ACC112 (cell line): Measurements from ENCODE around the gene ESRRA.

Experiments
- H2AFZ ChIP-seq: fragments of 200-600 bp; sonication (generic); one replicate; pipeline ENCODE4 v1.6.0; 2017; ENCODE audit warnings: antibody characterized with exemption, low read length; ENCODE audit not compliant: unreplicated experiment
- H3K27ac ChIP-seq: fragments of 200-600 bp; sonication (generic); 2 replicates; pipeline ENCODE4 v1.5.1; 2014; ENCODE audit warnings: low read depth, mild to moderate bottlenecking, antibody characterized with exemption, low read length, moderate library complexity
- H3K27me3 ChIP-seq: fragments of 200-600 bp; sonication (generic); 2 replicates; pipeline ENCODE4 v1.6.1; 2014; ENCODE audit warnings: mild to moderate bottlenecking, antibody characterized with exemption, low read length, moderate library complexity, mixed read lengths; ENCODE audit not compliant: insufficient read depth
- H3K36me3 ChIP-seq: fragments of 200-600 bp; sonication (generic); 2 replicates; pipeline ENCODE4 v1.6.1; 2016; ENCODE audit warnings: mild to moderate bottlenecking, antibody characterized with exemption, low read length, moderate library complexity, mixed read lengths; ENCODE audit not compliant: insufficient read depth
- H3K4me1 ChIP-seq: fragments of 200-600 bp; sonication (generic); one replicate; pipeline ENCODE4 v1.6.1; 2016; ENCODE audit warnings: low read length, mixed read lengths; ENCODE audit not compliant: insufficient read depth, unreplicated experiment, control insufficient read depth
- H3K4me3 ChIP-seq: fragments of 200-600 bp; sonication (generic); 2 replicates; pipeline ENCODE4 v1.5.1; 2014; ENCODE audit warnings: mild to moderate bottlenecking, low read depth, low read length
- H3K79me2 ChIP-seq: fragments of 200-600 bp; sonication (generic); one replicate; pipeline ENCODE4 v1.6.0; 2016; ENCODE audit warnings: low read length; ENCODE audit not compliant: control insufficient read depth, unreplicated experiment, insufficient read depth

The ESRRA gene

GRCh38 chr11:64275841-64276240 is 29.5 kb upstream of the ESRRA start:
- no peak overlapping the region for H3K4me3 ChIP-seq
- H3K4me1 ChIP-seq: peaks cover 11% of the 10 kb centered on the region
- peaks cover 6% of the 10 kb centered on the region for H3K79me2 ChIP-seq
- no peak overlapping the region for H2AFZ ChIP-seq
- no peaks in the 10 kb centered on the region for H3K27me3 ChIP-seq
- H3K27ac ChIP-seq: no peak overlapping the region
- no peaks in the 10 kb centered on the region for H3K36me3 ChIP-seq

GRCh38 chr11:64276653-64277431 is 28.5 kb upstream of the ESRRA start:
- Histone ChIP-seq H3K27ac (no peak overlapping the region), H3K79me2 (peaks cover 6% of the 10 kb centered on the region), H3K36me3 (no peaks in the 10 kb centered on the region), H3K4me3 (no peak overlapping the region), H2AFZ (no peak overlapping the region), H3K27me3 (no peaks in the 10 kb centered on the region), H3K4me1 (peaks cover 11% of the 10 kb centered on the region)

- H2AFZ ChIP-seq: no peak overlapping the region
These were observed 26.6 kb upstream of the ESRRA start for GRCh38 chr11:64278576-64279190.

GRCh38 chr11:64281957-64282770 is 23.2 kb upstream of the ESRRA start:
- Histone ChIP-seq H2AFZ (no peak overlapping the region), H3K4me3 (no peak overlapping the region), H3K4me1 (no peaks in the 10 kb centered on the region), H3K79me2 (peaks cover 12% of the 10 kb centered on the region), H3K36me3 (no peaks in the 10 kb centered on the region), H3K27ac (no peak overlapping the region), H3K27me3 (no peaks in the 10 kb centered on the region)

More at GRCh38 chr11:64278576-64279190, 26.6 kb upstream of the ESRRA start:
- Histone ChIP-seq H3K36me3 (no peaks in the 10 kb centered on the region), H3K27me3 (no peaks in the 10 kb centered on the region), H3K4me1 (peaks cover 6% of the 10 kb centered on the region), H3K4me3 (no peak overlapping the region), H3K79me2 (peaks cover 6% of the 10 kb centered on the region), H3K27ac (no peak overlapping the region)

GRCh38 chr11:64283092-64283491 is 22.2 kb upstream of the ESRRA start:
- H3K27me3 ChIP-seq: no peaks in the 10 kb centered on the region
- no peak overlapping the region for H3K27ac ChIP-seq
- H3K79me2 ChIP-seq: peaks cover 12% of the 10 kb centered on the region
- no peak overlapping the region for H2AFZ ChIP-seq
- no peaks in the 10 kb centered on the region for H3K36me3 ChIP-seq
- peak overlapping the region; percentile 49; the same call in 1 of the 2 replicates for H3K4me3 ChIP-seq
- H3K4me1 ChIP-seq: no peaks in the 10 kb centered on the region

GRCh38 chr11:64284048-64284961 is 21.0 kb upstream of the ESRRA start, which contains the start of gene BAD:
TSS of gene BAD (minus strand) at chr11:64284665. CDS start at chr11:64284368, 297 bp downstream.
- H3K4me3 ChIP-seq: peak within 1 kb of the TSS; percentile 82
- H3K79me2 ChIP-seq: peaks cover 12% of the 10 kb centered on the region
- H3K4me1 ChIP-seq: no peaks in the 10 kb centered on the region
- H3K36me3 ChIP-seq: no peaks in the 10 kb centered on the region
- peak within 1 kb of the TSS; percentile 92 for H3K27ac ChIP-seq
- no peaks in the 10 kb centered on the region for H3K27me3 ChIP-seq
- H2AFZ ChIP-seq: peak within 1 kb of the TSS; percentile 58

GRCh38 chr11:64284962-64285884 is 20.1 kb upstream of the ESRRA start, which contains the start of gene GPR137:
TSS of gene GPR137 (plus strand) at chr11:64285848. CDS start at chr11:64286525, 677 bp downstream.
- H2AFZ ChIP-seq: peak within 1 kb of the TSS; percentile 57
- H3K4me3 ChIP-seq: peak within 1 kb of the TSS; percentile 82
- no peaks in the 10 kb centered on the region for H3K27me3 ChIP-seq
- peak within 1 kb of the TSS; percentile 92 for H3K27ac ChIP-seq
- peaks cover 12% of the 10 kb centered on the region for H3K79me2 ChIP-seq
- no peaks in the 10 kb centered on the region for H3K4me1 ChIP-seq
- no peaks in the 10 kb centered on the region for H3K36me3 ChIP-seq

GRCh38 chr11:64285885-64286800 is 19.2 kb upstream of the ESRRA start:
- H3K4me1 ChIP-seq: no peaks in the 10 kb centered on the region
- H3K27me3 ChIP-seq: peaks cover 9% of the 10 kb centered on the region
- H3K36me3 ChIP-seq: no peaks in the 10 kb centered on the region
- peak overlapping the region; percentile 82 for H3K4me3 ChIP-seq
- 0 out of 2 replicates have a peak overlapping the region, but pooled peaks have one; percentile 92 for H3K27ac ChIP-seq
- no peak overlapping the region for H2AFZ ChIP-seq
- H3K79me2 ChIP-seq: peaks cover 12% of the 10 kb centered on the region
